GM19035 (cell line): Measurements from ENCODE around the gene SP3.
A peak's percentile ranks its signal among the peaks of the same experiment; 100 is the strongest.

ENCODE experiments used
- ATAC-seq: cut with Tn5 transposase; IDR thresholded peaks from one replicate; pipeline ENCODE4 v1.9.1; 2021; ENCODE audit not compliant: unreplicated experiment

Gene SP3

GRCh38 chr2:173947131-173947530 is 18.0 kb downstream of the SP3 start:
- no peak for ATAC-seq

GRCh38 chr2:173943738-173944137 is 21.4 kb downstream of the SP3 start:
- ATAC-seq, result no peak

GRCh38 chr2:173942861-173943523 is 22.2 kb downstream of the SP3 start:
- no peak for ATAC-seq

- no peak for ATAC-seq
Measured at GRCh38 chr2:173941567-173941966, 23.6 kb downstream of the SP3 start.

GRCh38 chr2:173940208-173941020 is 24.8 kb downstream of the SP3 start:
- ATAC-seq, result no peak

- ATAC-seq, result no peak
Measured at GRCh38 chr2:173938700-173939384, 26.3 kb downstream of the SP3 start.

- ATAC-seq, result no peak
Measured at GRCh38 chr2:173935305-173935704, 29.9 kb downstream of the SP3 start.

- ATAC-seq, result no peak
Measured at GRCh38 chr2:173934895-173935294, 30.3 kb downstream of the SP3 start.

- ATAC-seq, result no peak
Measured at GRCh38 chr2:173931751-173932150, 33.4 kb downstream of the SP3 start.

GRCh38 chr2:173929441-173929840 is 35.7 kb downstream of the SP3 start:
- ATAC-seq, result no peak

- ATAC-seq, result no peak
Measured at GRCh38 chr2:173926875-173927274, 38.3 kb downstream of the SP3 start.

GRCh38 chr2:173924285-173924684 is 40.9 kb downstream of the SP3 start:
- ATAC-seq, result no peak

- no peak for ATAC-seq
Measured at GRCh38 chr2:173922760-173923159, 42.4 kb downstream of the SP3 start.

GRCh38 chr2:173922068-173922467 is 43.1 kb downstream of the SP3 start:
- ATAC-seq, result no peak

GRCh38 chr2:173914055-173914927 is 50.9 kb downstream of the SP3 start:
- no peak for ATAC-seq

GRCh38 chr2:173909846-173910245 is 55.3 kb downstream of the SP3 start:
- no peak for ATAC-seq

- ATAC-seq, result no peak
Measured at GRCh38 chr2:173906626-173907025, 58.5 kb downstream of the SP3 start.

GRCh38 chr2:173903601-173904394 is 61.4 kb downstream of the SP3 start:
- no peak for ATAC-seq

- no peak for ATAC-seq
Measured at GRCh38 chr2:173898996-173899395, 66.2 kb downstream of the SP3 start.

GRCh38 chr2:173898178-173898668 is 67.0 kb downstream of the SP3 start:
- peak; percentile 93 for ATAC-seq
